ENCODE data around the gene AUTS2.

DNA sequence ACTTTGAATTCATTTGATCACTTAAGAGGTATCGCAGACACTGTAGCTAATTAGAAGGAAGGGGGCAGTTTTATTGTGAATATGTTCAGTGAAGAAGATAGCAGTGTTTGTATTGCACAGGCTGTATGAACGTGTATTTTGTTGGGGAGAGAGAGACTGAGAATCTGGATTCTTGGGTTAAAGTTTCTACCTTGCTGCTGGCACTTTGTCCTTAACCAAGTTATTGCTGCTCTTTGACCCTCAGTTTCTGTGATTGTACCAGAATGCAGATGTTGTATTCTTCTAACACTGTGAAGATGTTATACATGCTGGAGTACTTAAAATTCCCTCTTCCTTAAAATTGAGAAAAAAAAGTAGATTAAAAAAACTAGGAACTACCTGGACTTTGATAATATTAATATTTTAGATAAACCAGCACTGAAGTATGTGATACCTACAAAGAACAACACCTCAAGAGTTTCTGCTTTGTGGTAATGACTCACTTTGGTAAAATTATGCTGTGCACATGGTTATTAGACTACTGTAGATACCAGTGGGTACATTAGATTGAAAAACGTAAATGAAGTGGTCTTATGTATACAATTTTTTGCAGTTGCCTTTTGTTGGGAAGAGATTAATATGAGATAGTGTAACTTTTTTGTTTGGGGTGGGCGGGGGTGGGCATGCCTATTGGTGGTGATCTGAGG lies 321.3 kb downstream of the AUTS2 start:
- TF ChIP-seq EZH2 (IDR thresholded peaks at IDR 0.05; ENCODE audit: insufficient read depth, poor library complexity, severe bottlenecking): no peak
- no peak for TF ChIP-seq EZH2phosphoT487 (IDR thresholded peaks at IDR 0.05; ENCODE audit: insufficient read depth, low read depth)

Data from GM23248 (cell line).